A673 (cell line): ENCODE measurements around the gene PRR27. TPM values are rescaled to one million over a fixed set of nuclear protein-coding genes. Genes with fewer than 3 reads are reported as not detected.
A peak's percentile ranks its signal among the peaks of the same experiment; 100 is the strongest.

Experiments used
- BruUV-seq: library from RNA; stranded (reverse); fragments of 400-500 nt; replicated peaks from 2 replicates; lab custom pipeline; 2021; lab: Mats Ljungman, UMichigan
- CTCF ChIA-PET: fragments of 300-600 bp; sonication (Branson Sonifier 250); formaldehyde crosslinking; loops from one replicate; lab custom pipeline; 2022; ENCODE audit warnings: antibody characterized with exemption; lab: Charles Lee
- POLR2A ChIA-PET: fragments of 300-600 bp; sonication (Branson Sonifier 250); formaldehyde crosslinking; loops from one replicate; lab custom pipeline; 2022; ENCODE audit warnings: antibody characterized with exemption; ENCODE audit not compliant: low non-redundant PET; lab: Charles Lee
- DNase-seq: peaks from one replicate; pipeline ENCODE4 v3.0.0-alpha.2; 2015; ENCODE audit warnings: low spot score
- H3K27ac ChIP-seq: fragments of 200-600 bp; sonication (generic); 2 replicates; pipeline ENCODE4 v1.5.1; 2016; ENCODE audit warnings: mixed run types, low read depth, mild to moderate bottlenecking, mixed read lengths, antibody characterized with exemption, low read length; ENCODE audit not compliant: poor library complexity, severe bottlenecking
- H3K27me3 ChIP-seq: fragments of 200-600 bp; sonication (generic); replicated peaks from 2 replicates; pipeline ENCODE4 v1.6.1; 2017; ENCODE audit warnings: mixed run types, low read depth, mild to moderate bottlenecking, mixed read lengths, antibody characterized with exemption, low read length; ENCODE audit not compliant: insufficient read depth, poor library complexity
- H3K36me3 ChIP-seq: fragments of 200-600 bp; sonication (generic); 2 replicates; pipeline ENCODE4 v1.6.1; 2016; ENCODE audit warnings: mixed run types, mild to moderate bottlenecking, mixed read lengths, antibody characterized with exemption, low read length; ENCODE audit not compliant: insufficient read depth, poor library complexity, severe bottlenecking
- H3K4me1 ChIP-seq: fragments of 200-600 bp; sonication (generic); 2 replicates; pipeline ENCODE4 v1.6.1; 2017; ENCODE audit warnings: mixed run types, mild to moderate bottlenecking, mixed read lengths, antibody characterized with exemption, low read length; ENCODE audit not compliant: insufficient read depth, poor library complexity, severe bottlenecking
- H3K4me3 ChIP-seq: fragments of 200-600 bp; sonication (generic); 2 replicates; pipeline ENCODE4 v1.5.1; 2016; ENCODE audit warnings: low read depth, mixed run types, mild to moderate bottlenecking, mixed read lengths, low read length; ENCODE audit not compliant: poor library complexity, severe bottlenecking
- H3K9me3 ChIP-seq: fragments of 200-600 bp; sonication (generic); 2 replicates; pipeline ENCODE4 v1.6.1; 2016; ENCODE audit warnings: mixed run types, low read depth, mild to moderate bottlenecking, mixed read lengths, antibody characterized with exemption, low read length; ENCODE audit not compliant: poor library complexity, severe bottlenecking
- CTCF ChIP-seq: fragments of 300-800, 200-600 bp; sonication (generic); conservative IDR thresholded peaks from 2 replicates; pipeline ENCODE4 v1.5.1; 2017; ENCODE audit warnings: low read depth, mild to moderate bottlenecking, antibody characterized with exemption, low read length, moderate library complexity, mixed read lengths
- EZH2 ChIP-seq: fragments of 200-600 bp; sonication (generic); IDR thresholded peaks from 2 replicates; pipeline ENCODE4 v1.6.1; 2017; ENCODE audit warnings: borderline replicate concordance, low read depth, mild to moderate bottlenecking, mixed read lengths, antibody characterized with exemption, low read length; ENCODE audit not compliant: poor library complexity, severe bottlenecking
- intact Hi-C: fragments of 100-400 bp; cut with micrococcal nuclease; formaldehyde crosslinking; loops from one replicate; pipeline ENCODE4 v1.10.0; 2022; ENCODE audit not compliant: unreplicated experiment
- total RNA-seq: library from RNA; stranded (reverse); gene quantifications from 2 replicates; pipeline ENCODE4 v1.2.3, GENCODE V29; 2021

Gene PRR27
- total RNA-seq, 1 experiment from 2014 or later = not detected

- DNase-seq = no peak
- H3K4me1 ChIP-seq = no peaks in the 10 kb centered on the region
- ChIA-PET CTCF (no interaction called here), POLR2A (no interaction called here)
- no peaks in the 10 kb centered on the region for H3K27me3 ChIP-seq
- no peak for TF ChIP-seq CTCF
- TF ChIP-seq EZH2 = no peak
- no TSS peak for BruUV-seq
- H3K4me3 ChIP-seq = no peak overlapping the region
- H3K9me3 ChIP-seq = no peaks in the 10 kb centered on the region
- no peak overlapping the region for H3K27ac ChIP-seq
- intact Hi-C loops = no loop called here
- H3K36me3 ChIP-seq = no peaks in the 10 kb centered on the region
Observed at GRCh38 chr4:70158576-70158975, 4.5 kb downstream of the PRR27 start.

DNA sequence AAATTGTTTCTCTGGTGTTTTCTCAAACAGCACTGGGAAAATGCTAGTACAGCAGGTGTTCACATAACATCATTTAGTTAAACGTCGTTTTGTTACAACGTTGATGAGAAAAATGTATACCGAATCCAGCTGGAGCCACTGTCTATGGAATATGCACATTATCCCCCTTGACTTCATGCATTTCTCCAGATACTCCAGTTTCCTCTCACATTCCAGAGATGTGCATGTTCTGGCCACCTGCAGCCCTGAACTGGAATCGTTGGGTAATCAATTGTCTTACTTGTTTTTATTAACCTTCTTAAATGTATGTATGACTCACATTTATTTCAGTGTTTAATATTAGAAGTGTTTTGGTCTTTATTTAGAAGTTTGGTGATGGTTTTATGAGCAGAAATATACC is 23.1 kb downstream of the PRR27 start:
- DNase-seq = no peak
- no peak for TF ChIP-seq EZH2
- Histone ChIP-seq H3K36me3 (no peaks in the 10 kb centered on the region), H3K4me1 (no peaks in the 10 kb centered on the region), H3K4me3 (no peak overlapping the region), H3K9me3 (no peaks in the 10 kb centered on the region), H3K27ac (no peak overlapping the region), H3K27me3 (no peaks in the 10 kb centered on the region)
- ChIA-PET CTCF (no interaction called here), POLR2A (no interaction called here)
- BruUV-seq = no TSS peak
- intact Hi-C loops = no loop called here

- intact Hi-C loops = no loop called here
- no peaks in the 10 kb centered on the region for H3K9me3 ChIP-seq
- BruUV-seq = no TSS peak
- no peaks in the 10 kb centered on the region for H3K4me1 ChIP-seq
- H3K36me3 ChIP-seq = no peaks in the 10 kb centered on the region
- no peak for TF ChIP-seq EZH2
- TF ChIP-seq CTCF = no peak
- POLR2A ChIA-PET = no interaction called here
- no peak overlapping the region for H3K27ac ChIP-seq
- no peak for DNase-seq
- H3K27me3 ChIP-seq = no peaks in the 10 kb centered on the region
- H3K4me3 ChIP-seq = no peak overlapping the region
- CTCF ChIA-PET = no interaction called here
Observed at GRCh38 chr4:70178075-70178660, 24.1 kb downstream of the PRR27 start.

DNA sequence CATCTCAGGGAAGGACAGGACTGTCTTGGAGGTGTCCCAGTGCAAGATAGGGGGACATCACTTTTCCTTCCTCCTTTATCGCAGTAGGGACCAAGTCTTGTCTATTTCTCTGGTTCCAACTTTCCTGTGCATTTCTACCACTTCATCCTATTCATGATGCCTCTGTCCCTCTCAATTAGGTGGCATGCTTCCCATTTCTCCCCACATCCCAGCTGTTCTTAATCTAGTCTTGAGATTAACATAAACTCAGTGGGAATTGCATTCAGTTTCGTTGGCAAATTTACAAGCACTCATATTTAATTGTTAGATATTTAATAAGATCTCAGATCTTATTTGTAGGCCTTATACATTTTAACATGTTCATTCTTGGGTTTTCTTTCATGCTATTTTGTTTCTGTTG is 25.8 kb downstream of the PRR27 start:
- DNase-seq = peak; percentile 0
- Histone ChIP-seq H3K27me3 (no peaks in the 10 kb centered on the region), H3K36me3 (no peaks in the 10 kb centered on the region), H3K4me1 (no peaks in the 10 kb centered on the region), H3K4me3 (no peak overlapping the region), H3K9me3 (no peaks in the 10 kb centered on the region), H3K27ac (no peak overlapping the region)
- intact Hi-C loops = loop anchor here (5.0 kb wide), 1 partner anchor 283 kb away; no protein-coding TSS in a partner anchor
- ChIA-PET CTCF (no interaction called here), POLR2A (no interaction called here)
- TF ChIP-seq EZH2 (no peak), CTCF (no peak)
- BruUV-seq = no TSS peak
